Natural killer cell (primary cell): ENCODE data around the gene JAKMIP1. TPM values are rescaled to one million over a fixed set of nuclear protein-coding genes. Genes with fewer than 3 reads are reported as not detected.

ENCODE experiments used
- ATAC-seq, 3 donors: fragments of 150-1000 bp in 2 of 3; fragments of 200-7000 bp in 1 of 3; cut with Tn5 transposase; 1 replicate in 1 of 3; 2 replicates in 2 of 3; pipeline ENCODE4 v1.10.0; 2021; ENCODE audit warnings: mild to moderate bottlenecking in 2 of 3, moderate library complexity in 2 of 3
- DNase-seq, 2 donors: peaks; one replicate each; pipeline versions ENCODE4 v3.0.0 to v3.0.0-alpha.2; 2013 to 2021; ENCODE audit warnings: mixed read lengths in 1 of 2
- H3K27ac ChIP-seq: one replicate; pipeline ENCODE4 v1.5.1; 2013; ENCODE audit warnings: mild to moderate bottlenecking, low read length
- H3K27me3 ChIP-seq: one replicate; pipeline ENCODE4 v1.6.1; 2013; ENCODE audit warnings: low read length; ENCODE audit not compliant: control insufficient read depth, insufficient read depth
- H3K36me3 ChIP-seq: one replicate; pipeline ENCODE4 v1.6.1; 2013; ENCODE audit warnings: low read length; ENCODE audit not compliant: control insufficient read depth, insufficient read depth
- H3K4me1 ChIP-seq: one replicate; pipeline ENCODE4 v1.6.1; 2013; ENCODE audit warnings: low read length; ENCODE audit not compliant: control insufficient read depth, insufficient read depth
- H3K4me3 ChIP-seq: one replicate; pipeline ENCODE4 v1.5.1; 2013; ENCODE audit warnings: low read length
- H3K9me3 ChIP-seq: one replicate; pipeline ENCODE4 v1.6.1; 2013; ENCODE audit warnings: low read length; ENCODE audit not compliant: control insufficient read depth, insufficient read depth
- H3K27ac Mint-ChIP-seq, 2 donors: one replicate each; pipeline ENCODE4 v1.8.0; 2022; ENCODE audit warnings: mild to moderate bottlenecking in 2 of 2, mixed read lengths in 2 of 2, moderate library complexity in 1 of 2
- H3K27me3 Mint-ChIP-seq, 2 donors: one replicate each; pipeline ENCODE4 v1.8.0; 2022; ENCODE audit warnings: low read depth in 2 of 2, mixed read lengths in 2 of 2
- H3K36me3 Mint-ChIP-seq: one replicate; pipeline ENCODE4 v1.8.0; 2022; ENCODE audit warnings: mixed read lengths
- H3K4me1 Mint-ChIP-seq, 2 donors: one replicate each; pipeline ENCODE4 v1.8.0; 2022; ENCODE audit warnings: mixed read lengths in 2 of 2
- H3K4me3 Mint-ChIP-seq: one replicate; pipeline ENCODE4 v1.8.0; 2022; ENCODE audit warnings: mild to moderate bottlenecking, moderate library complexity, mixed read lengths
- H3K9me3 Mint-ChIP-seq, 2 donors: one replicate each; pipeline ENCODE4 v1.8.0; 2022; ENCODE audit warnings: mixed read lengths in 2 of 2
- WGBS: methylation state at CpG from one replicate; pipeline ENCODE4 v1.1.7; 2013; ENCODE audit warnings: missing lambda C conversion rate; ENCODE audit not compliant: insufficient coverage; 5-methylcytosine and 5-hydroxymethylcytosine counted together
- intact Hi-C: fragments of 100-400 bp; cut with micrococcal nuclease; formaldehyde crosslinking; loops from one replicate; pipeline ENCODE4 v1.14.2; 2022
- total RNA-seq, 4 donors: library from RNA; stranded (reverse); fragments of 120-200 nt in 1 of 4; gene quantifications; one replicate each; pipeline versions ENCODE4 v1.2.3 to v1.2.4, GENCODE V29; 2013 to 2022
- TF ChIP-seq, protein P1 (sequence below): fragments of 200-600 bp; IDR thresholded peaks from one replicate; pipeline ENCODE4 v1.8.0; 2022; ENCODE audit warnings: antibody characterized with exemption

JAKMIP1 gene
- total RNA-seq, 3 donors from 2014 or later (not counting 1 experiment from before 2014, with no cell fraction given) = 8.8 to 21.8 (median 16.4) TPM

DNA sequence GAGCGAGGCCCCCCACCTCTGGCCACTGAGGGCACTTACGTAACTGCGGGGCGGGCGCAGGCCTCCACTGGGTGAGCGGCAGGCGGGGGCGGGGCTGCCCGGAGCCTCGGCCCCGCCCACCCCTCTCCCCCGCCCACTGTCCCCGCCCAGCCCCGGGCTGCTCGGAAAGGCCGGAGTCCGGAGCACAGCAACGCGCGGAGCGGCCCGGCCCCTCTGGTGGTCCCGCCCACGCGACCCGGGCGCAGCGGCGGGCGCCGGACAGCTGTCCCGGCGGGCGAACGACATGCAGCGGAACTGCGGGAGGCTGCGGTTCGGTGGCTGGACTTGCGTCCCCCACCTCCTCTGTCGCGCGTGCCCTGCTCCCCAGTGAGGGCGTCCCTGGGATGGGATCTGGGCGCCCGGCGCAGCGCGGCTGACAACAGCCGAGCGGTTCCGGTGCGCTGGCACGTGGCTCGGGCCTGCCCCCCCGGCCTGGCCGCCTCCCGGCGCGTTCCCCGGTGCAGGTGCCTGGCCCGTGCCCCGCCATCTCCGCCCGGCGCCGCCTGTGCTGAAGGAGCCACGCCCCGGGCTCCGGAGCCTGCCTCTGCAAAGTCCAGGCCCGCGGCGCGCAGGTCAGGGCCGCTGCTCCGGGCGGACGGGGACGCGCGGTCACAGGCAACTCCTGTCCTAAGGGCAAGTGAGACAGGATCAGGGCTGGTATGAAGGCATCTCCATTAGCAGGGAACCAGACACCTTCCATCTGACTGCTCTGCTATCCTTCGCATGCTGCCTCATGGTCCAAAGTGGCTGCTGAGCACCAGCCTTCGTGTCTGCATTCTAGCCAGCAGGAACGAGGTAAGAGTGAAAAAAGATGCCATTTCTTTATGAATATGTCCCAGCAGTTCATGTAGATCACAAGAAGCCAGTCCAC lies 21.8 kb upstream of the JAKMIP1 start:
- DNase-seq (peak; percentile 35 to 57), ATAC-seq (peak; percentile 77 to 94 (median 89))
- TF ChIP-seq, protein P1, sequence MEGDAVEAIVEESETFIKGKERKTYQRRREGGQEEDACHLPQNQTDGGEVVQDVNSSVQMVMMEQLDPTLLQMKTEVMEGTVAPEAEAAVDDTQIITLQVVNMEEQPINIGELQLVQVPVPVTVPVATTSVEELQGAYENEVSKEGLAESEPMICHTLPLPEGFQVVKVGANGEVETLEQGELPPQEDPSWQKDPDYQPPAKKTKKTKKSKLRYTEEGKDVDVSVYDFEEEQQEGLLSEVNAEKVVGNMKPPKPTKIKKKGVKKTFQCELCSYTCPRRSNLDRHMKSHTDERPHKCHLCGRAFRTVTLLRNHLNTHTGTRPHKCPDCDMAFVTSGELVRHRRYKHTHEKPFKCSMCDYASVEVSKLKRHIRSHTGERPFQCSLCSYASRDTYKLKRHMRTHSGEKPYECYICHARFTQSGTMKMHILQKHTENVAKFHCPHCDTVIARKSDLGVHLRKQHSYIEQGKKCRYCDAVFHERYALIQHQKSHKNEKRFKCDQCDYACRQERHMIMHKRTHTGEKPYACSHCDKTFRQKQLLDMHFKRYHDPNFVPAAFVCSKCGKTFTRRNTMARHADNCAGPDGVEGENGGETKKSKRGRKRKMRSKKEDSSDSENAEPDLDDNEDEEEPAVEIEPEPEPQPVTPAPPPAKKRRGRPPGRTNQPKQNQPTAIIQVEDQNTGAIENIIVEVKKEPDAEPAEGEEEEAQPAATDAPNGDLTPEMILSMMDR = no peak
- H3K36me3 Mint-ChIP-seq = no peaks in the 10 kb centered on the region
- H3K27ac Mint-ChIP-seq = no peak overlapping the region
- no peak overlapping the region for H3K27ac ChIP-seq
- H3K27me3 Mint-ChIP-seq = peaks cover 30 to 85% of the 10 kb centered on the region in 2 donors
- intact Hi-C loops = no loop called here
- no peaks in the 10 kb centered on the region for H3K9me3 Mint-ChIP-seq
- peaks cover 5% of the 10 kb centered on the region for H3K9me3 ChIP-seq
- peak overlapping the region; percentile 47 for H3K4me3 Mint-ChIP-seq
- WGBS = 19% methylated on average over 82 of the region's 84 CpGs
- H3K27me3 ChIP-seq = peaks cover 18% of the 10 kb centered on the region
- no peaks in the 10 kb centered on the region for H3K4me1 Mint-ChIP-seq
- peaks cover 6% of the 10 kb centered on the region for H3K4me1 ChIP-seq
- no peaks in the 10 kb centered on the region for H3K36me3 ChIP-seq
- no peak overlapping the region for H3K4me3 ChIP-seq

DNA sequence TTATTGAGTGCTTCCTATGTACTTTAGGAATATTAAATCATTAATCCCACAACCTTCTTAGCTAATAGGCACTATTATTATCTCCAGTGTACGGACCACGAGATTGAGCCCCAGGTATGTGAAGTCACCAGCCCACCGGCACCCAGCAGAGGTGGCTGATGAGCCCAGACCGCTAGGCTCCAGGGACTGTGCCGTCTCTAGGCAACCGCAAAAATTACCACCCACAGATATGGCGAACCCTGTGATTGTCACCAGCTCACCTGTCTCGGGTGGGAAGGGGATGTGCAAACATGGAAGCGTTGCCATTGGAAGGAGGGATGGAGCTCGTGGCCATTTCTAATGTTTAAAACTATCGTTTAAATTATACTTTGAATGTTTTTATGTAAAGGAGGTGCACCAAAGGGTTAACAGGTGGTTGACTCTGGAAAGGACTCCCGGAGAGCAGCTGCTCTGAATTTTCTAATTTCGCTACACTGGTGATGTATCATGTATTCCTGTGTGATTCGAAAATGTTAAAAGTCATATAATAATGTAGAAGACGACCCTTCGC lies 21.0 kb upstream of the JAKMIP1 start:
- H3K9me3 Mint-ChIP-seq = no peaks in the 10 kb centered on the region
- no peak for ATAC-seq

DNA sequence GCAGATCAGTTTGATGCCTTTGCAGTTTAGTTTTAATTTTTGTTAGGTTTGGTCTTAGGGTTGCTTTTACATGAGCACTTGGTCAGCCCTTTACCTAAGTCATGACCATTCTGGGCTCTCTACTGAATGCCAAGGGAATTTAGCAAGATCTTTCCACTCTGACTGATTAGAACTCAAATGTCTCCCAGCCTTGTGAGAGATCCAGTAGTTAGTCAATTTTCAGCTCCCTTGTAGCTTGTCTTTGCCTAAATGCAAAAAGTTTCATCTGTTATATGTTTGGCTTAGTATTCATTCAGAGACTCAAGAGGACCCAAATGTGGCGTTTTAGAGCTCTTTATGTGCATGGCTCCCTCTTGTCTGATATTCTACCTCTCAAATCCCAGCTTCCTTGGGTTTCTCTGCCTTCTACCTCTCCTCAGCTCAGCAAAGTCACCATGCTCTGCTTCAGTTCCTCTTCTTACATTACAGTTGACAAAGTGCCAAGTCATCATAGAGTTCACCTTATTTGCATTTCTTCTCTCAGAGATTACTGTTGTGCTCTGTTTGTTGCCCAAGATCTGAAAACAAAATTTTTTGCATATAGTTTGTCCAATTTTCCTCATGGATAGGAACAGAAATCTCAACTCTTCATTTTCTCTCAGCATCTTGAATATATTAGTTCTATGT lies 17.5 kb upstream of the JAKMIP1 start:
- Mint-ChIP-seq H3K27me3 (peaks cover 31 to 58% of the 10 kb centered on the region in 2 donors), H3K4me3 (no peak overlapping the region), H3K27ac (no peak overlapping the region), H3K9me3 (no peaks in the 10 kb centered on the region), H3K4me1 (no peaks in the 10 kb centered on the region), H3K36me3 (no peaks in the 10 kb centered on the region)
- 62% methylated on average over 1 of the region's 1 CpG for WGBS
- TF ChIP-seq, protein P1 = no peak
- H3K36me3 ChIP-seq = no peaks in the 10 kb centered on the region
- H3K9me3 ChIP-seq = peaks cover 8% of the 10 kb centered on the region
- ATAC-seq = no peak
- no peak overlapping the region for H3K27ac ChIP-seq
- no peak overlapping the region for H3K4me3 ChIP-seq
- H3K27me3 ChIP-seq = peaks cover 16% of the 10 kb centered on the region
- peaks cover 6% of the 10 kb centered on the region for H3K4me1 ChIP-seq
- intact Hi-C loops = no loop called here
- no peak for DNase-seq

More for the DNA sequence above, 21.0 kb upstream of the JAKMIP1 start:
- TF ChIP-seq, protein P1 = no peak
- 26% methylated on average over 16 of the region's 16 CpGs for WGBS
- Mint-ChIP-seq H3K27me3 (peaks cover 35 to 88% of the 10 kb centered on the region in 2 donors), H3K27ac (no peak overlapping the region), H3K4me1 (no peaks in the 10 kb centered on the region), H3K4me3 (peak overlapping the region; percentile 47), H3K36me3 (no peaks in the 10 kb centered on the region)
- Histone ChIP-seq H3K4me1 (peaks cover 6% of the 10 kb centered on the region), H3K27me3 (peaks cover 18% of the 10 kb centered on the region), H3K36me3 (no peaks in the 10 kb centered on the region), H3K4me3 (no peak overlapping the region), H3K27ac (no peak overlapping the region), H3K9me3 (peaks cover 5% of the 10 kb centered on the region)
- intact Hi-C loops = no loop called here
- no peak for DNase-seq
